ENCODE measurements around the gene ST6GALNAC3. TPM values are rescaled to one million over a fixed set of nuclear protein-coding genes. Genes with fewer than 3 reads are reported as not detected.

Gene ST6GALNAC3
- total RNA-seq, 1 donor from 2014 or later, result 5.6 TPM

DNA sequence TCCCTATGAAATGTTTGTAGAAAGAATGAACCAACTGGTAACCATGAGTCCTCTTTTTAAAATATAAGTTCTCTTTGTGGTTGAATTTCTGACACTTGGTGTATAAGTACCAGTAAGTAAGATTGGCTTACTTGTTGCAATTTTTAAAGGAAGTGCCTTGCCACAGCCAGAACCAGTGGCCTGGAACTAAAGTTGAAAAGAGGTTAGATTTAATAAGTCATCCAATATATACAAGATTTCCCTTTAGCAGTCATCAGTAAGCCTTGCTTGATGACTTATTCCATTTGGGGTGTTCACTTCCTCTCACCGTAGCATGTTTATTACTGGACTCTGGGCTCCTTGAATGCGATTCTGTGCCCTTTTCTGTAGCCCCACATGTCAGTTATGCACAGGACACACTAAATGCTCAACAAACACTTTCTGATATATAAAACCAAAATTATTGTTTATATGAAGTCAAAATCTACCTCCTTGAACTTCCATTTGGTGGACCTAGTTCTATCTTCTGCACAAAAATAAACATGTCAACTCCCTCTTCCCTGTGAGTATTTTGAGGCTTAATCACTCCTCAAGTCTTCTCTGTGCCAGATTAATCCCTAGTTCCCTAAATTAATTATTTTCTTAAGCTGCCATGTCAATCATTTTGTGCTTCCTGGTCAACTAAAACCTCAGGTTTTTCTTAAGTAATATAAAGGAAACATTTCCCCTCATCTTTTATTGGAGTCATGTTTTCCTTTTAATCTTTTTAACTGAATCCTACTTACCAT is 218.1 kb downstream of the ST6GALNAC3 start:
- no peak overlapping the region for H3K4me3 ChIP-seq
- ATAC-seq (no peak), DNase-seq (no peak)
- intact Hi-C loops (cut with DNase I), result no loop called here
- TF ChIP-seq, protein P1, sequence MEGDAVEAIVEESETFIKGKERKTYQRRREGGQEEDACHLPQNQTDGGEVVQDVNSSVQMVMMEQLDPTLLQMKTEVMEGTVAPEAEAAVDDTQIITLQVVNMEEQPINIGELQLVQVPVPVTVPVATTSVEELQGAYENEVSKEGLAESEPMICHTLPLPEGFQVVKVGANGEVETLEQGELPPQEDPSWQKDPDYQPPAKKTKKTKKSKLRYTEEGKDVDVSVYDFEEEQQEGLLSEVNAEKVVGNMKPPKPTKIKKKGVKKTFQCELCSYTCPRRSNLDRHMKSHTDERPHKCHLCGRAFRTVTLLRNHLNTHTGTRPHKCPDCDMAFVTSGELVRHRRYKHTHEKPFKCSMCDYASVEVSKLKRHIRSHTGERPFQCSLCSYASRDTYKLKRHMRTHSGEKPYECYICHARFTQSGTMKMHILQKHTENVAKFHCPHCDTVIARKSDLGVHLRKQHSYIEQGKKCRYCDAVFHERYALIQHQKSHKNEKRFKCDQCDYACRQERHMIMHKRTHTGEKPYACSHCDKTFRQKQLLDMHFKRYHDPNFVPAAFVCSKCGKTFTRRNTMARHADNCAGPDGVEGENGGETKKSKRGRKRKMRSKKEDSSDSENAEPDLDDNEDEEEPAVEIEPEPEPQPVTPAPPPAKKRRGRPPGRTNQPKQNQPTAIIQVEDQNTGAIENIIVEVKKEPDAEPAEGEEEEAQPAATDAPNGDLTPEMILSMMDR (IDR thresholded peaks at IDR 0.05), result no peak
- H3K4me1 ChIP-seq, result no peaks in the 10 kb centered on the region
- no peaks in the 10 kb centered on the region for H3K27me3 ChIP-seq
- no peak overlapping the region for H3K27ac ChIP-seq
- no peaks in the 10 kb centered on the region for H3K9me3 ChIP-seq
- no peaks in the 10 kb centered on the region for H3K36me3 ChIP-seq

DNA sequence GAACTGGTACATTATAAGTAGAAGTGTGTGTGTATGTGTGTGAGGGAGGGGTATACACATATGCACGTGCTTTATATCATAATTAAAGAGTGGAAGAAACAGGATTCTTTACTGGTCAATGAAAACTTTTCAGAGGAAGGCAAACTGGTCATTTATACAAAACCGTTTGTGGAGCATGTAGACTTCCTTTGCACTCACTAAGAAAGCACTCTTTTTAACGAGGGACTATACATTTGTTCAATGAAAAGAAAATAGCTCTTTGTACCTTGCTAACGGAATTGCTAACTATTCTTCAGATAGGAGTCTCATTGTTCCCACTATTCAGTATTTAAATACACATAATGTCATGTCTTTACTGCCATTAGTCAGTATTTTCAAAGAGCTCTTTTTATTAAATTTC is 219.3 kb downstream of the ST6GALNAC3 start:
- TF ChIP-seq, protein P1 (IDR thresholded peaks at IDR 0.05), result no peak
- Histone ChIP-seq H3K9me3 (no peaks in the 10 kb centered on the region), H3K27me3 (no peaks in the 10 kb centered on the region), H3K27ac (no peak overlapping the region), H3K4me3 (no peak overlapping the region), H3K36me3 (no peaks in the 10 kb centered on the region), H3K4me1 (no peaks in the 10 kb centered on the region)
- no peak for ATAC-seq
- no peak for DNase-seq
- intact Hi-C loops (cut with DNase I), result no loop called here

DNA sequence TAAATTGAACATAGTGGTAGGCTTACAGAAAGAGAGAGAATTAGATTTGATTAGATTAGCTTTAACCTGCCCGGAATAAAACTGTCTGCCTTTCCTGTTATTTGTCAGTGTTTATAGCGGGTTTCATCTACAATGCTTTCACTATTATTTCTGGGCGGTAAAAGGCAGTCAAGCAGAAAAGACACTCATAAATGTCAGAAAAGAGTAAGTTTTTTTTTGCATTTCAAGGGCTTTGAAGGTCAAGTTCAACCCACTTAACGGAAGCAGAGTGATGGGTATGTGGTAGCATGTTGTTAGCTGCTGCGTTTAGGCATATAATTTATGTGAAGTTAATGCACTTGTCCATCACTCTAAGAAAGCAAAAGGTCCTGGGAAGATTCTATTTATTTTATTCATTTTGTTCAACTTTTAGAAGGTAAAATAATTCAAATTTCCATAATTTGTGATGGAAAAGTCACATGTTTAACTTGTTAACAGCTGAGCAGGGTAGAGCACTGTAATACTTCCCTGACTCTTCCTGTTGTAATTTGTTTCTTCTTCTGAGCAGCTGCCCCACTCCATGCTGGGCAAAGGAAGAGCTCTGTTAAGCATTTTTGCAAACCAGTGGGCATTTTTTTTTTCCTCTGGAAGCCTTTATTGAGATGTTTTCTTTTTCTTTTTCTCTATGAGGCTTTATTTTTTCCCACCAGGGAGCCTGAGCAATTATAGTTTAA is 220.1 kb downstream of the ST6GALNAC3 start:
- intact Hi-C loops (cut with DNase I), result no loop called here
- Histone ChIP-seq H3K27ac (no peak overlapping the region), H3K4me1 (no peaks in the 10 kb centered on the region), H3K36me3 (no peaks in the 10 kb centered on the region), H3K9me3 (no peaks in the 10 kb centered on the region), H3K4me3 (no peak overlapping the region), H3K27me3 (no peaks in the 10 kb centered on the region)
- DNase-seq (no peak), ATAC-seq (no peak)
- TF ChIP-seq, protein P1 (IDR thresholded peaks at IDR 0.05), result no peak

DNA sequence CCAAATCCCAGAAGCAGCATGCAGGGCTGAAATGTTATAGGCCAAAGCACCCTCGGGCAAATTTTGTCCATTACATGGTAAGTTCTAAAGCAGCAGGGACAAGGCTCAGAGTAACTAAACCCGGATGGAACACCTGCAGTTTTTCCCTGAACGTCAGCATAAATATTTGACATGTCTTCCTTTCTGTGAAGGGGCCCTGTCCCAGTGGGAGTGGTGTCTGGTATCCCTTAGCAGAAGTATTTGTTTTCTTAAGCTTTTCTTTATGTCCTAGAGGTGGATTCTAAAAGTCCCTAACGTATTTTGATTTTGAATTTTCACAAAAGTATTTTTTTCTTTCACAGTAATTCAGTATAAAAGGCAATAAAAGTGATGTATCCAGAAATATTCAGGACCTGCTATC is 223.9 kb downstream of the ST6GALNAC3 start:
- intact Hi-C loops (cut with DNase I), result no loop called here
- TF ChIP-seq, protein P1 (IDR thresholded peaks at IDR 0.05), result no peak
- ATAC-seq, result no peak
- no peaks in the 10 kb centered on the region for H3K9me3 ChIP-seq
- no peak overlapping the region for H3K27ac ChIP-seq
- H3K27me3 ChIP-seq, result no peaks in the 10 kb centered on the region
- no peak overlapping the region for H3K4me3 ChIP-seq
- DNase-seq, result no peak
- H3K36me3 ChIP-seq, result no peaks in the 10 kb centered on the region
- no peaks in the 10 kb centered on the region for H3K4me1 ChIP-seq

DNA sequence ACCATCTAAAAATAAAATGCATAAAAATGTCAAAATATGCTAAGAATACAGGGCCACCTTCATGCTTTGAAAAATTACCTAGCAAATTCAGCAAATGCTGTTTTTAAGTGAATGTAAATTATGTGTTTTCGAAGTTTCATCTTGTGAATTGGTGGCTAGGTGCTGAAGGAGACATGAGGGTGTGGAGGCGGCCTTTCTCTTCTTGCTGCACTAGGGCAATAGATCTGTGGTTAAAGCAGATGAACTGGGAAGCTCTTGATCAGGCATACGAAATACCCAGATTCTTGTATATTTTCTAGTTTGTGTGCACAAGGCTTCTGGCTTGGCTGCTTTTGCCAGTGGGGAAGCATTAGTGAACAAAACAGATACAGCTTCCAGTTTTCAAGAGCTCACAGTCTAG is 224.5 kb downstream of the ST6GALNAC3 start:
- no peaks in the 10 kb centered on the region for H3K9me3 ChIP-seq
- ATAC-seq (no peak), DNase-seq (no peak)
- TF ChIP-seq, protein P1 (IDR thresholded peaks at IDR 0.05), result no peak
- intact Hi-C loops (cut with DNase I), result no loop called here
- H3K4me1 ChIP-seq, result no peaks in the 10 kb centered on the region
- H3K27me3 ChIP-seq, result no peaks in the 10 kb centered on the region
- no peaks in the 10 kb centered on the region for H3K36me3 ChIP-seq
- no peak overlapping the region for H3K27ac ChIP-seq
- H3K4me3 ChIP-seq, result no peak overlapping the region
